Activated CD4-positive, alpha-beta T cell treated with anti-CD3 and anti-CD28 coated beads, Interleukin-2, amount 50 U/mL, for 4 hours (primary cell): Measurements from ENCODE around the gene CWC22.
"Not testable (repeated sequence)": the region's sequence is repeated elsewhere in the genome, so short reads cannot be mapped to it uniquely, and the experiment has no call there.

Experiments used
- DNase-seq, 2 experiments: peaks; one replicate each; pipeline ENCODE4 v3.0.0-alpha.2; 2020

The CWC22 gene

DNA sequence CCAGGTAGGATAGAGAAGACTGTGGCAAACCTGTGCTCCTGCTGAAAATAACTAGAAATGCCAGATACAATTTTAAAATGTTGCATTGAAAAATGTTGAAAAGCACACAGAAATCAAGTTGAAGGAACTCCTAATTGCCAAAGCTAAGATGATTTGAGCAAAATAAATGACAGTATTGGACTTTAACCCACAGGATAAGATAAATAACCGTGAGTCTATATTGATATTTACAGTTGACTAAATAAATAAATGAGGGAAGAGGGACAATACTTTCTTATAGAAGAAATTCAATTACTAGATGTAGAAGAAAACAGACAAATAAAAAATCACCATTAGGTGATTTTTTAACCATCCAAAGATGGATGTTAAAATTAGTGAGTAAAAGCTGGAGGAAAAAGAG lies 59.0 kb downstream of the CWC22 start:
- no peak for DNase-seq

DNA sequence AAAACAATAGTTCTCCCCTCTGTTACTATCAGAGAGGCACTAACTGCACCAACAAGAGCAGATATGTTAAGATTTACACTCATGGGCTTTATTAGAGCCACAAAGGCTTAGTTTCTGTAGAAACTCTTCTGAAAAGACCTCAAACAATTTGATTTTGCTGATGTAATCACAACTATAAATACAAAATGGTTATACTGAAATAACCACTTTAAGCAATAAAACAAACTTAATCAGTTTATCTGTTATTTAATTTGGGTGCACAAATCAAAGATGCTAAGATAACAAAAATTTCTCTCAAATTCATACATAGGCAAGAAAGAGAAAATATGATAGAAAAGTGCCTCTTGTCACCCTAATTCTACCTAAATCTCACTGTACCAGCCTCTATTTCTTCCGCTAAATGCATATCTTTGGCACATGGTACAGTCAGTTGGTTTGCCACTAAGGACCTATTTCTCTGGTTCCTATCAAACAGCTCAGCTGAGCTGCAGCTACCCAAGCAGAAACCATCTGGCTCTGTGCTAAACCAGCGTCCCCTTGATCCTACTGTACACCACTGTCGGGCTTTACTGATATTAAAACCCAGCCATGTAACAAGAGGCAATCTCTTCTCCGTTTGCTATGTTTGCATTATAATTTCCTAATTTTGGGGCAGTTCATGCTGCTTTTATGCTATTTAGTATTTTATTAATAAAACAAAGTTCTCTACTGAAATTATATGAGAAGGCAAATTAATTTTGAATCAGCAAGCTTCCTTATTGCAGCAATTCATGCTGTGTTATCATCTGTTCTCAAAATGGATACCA lies 60.1 kb downstream of the CWC22 start:
- no peak for DNase-seq

DNA sequence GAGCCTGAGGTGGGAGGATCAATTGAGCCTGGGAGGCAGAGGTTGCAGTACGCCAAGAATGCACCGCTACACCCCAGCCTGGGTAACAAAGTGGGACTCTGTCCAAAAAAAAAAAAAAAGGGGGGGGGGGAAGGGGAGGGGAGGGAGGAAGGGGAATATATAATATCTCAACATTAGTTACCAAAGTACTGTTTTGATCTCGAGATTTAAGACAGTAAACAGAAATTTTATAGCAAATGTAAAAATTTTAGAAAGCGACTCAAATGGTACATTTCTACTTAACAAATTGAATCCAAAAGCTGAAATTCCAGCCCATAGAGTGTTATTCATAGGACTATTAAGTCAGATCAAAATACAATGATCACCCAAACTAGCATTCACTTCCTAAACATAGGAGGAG lies 60.8 kb downstream of the CWC22 start:
- no peak for DNase-seq

DNA sequence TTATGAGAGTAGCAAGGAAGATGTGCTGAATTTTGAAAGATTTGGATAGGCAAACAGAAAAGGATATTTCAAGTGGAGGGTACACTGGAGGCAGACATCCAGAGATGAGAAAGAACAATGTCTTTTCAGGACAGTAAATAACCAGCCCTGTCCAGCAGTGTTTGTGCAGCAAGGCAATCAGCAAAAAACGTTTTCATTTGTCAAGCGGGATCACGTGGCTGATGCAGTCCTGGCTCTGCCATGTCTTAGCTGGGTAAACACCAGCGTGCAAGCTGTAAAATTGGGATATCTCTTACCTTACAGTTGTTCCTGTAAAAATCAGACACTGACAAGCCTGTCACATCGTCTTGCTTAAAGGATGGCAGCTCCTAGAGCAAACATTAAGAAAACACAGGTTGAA lies 67.8 kb downstream of the CWC22 start:
- DNase-seq, result no peak

DNA sequence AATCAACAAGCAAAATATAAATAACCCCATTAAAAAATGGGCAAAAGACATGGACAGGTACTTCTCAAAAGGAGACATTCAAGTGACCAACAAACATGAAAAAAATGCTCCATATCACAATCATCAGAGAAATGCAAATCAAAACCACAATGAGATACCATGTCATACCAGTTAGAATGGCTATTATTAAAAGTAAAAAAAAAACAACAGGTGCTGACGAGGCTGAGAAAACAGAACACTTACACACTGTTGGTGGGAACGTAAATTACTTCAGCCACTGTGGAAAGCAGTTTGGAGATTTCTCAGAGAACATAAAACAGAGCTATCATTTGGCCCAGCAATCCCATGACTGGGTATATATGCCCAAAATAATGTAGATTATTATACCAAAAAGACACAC lies 69.1 kb downstream of the CWC22 start:
- no peak for DNase-seq

DNA sequence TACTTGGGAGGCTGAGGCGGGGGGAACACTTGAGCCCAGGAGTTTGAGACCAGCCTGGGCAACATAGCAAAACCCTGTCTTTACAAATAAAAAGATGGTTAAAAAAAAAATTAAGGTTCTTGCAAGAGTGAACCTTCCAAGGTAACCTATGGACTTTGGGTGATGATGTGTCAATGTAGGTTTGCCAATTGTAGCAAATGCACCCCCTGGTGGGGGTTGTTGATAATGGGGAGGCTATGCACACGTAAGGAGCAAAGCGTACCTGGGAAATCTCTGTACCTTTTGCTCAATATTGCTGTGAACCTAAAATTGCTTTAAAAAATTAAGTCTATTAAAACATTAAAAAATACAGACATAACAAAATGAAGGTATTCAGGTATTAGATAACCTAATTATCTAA lies 70.4 kb downstream of the CWC22 start:
- DNase-seq, result no peak

DNA sequence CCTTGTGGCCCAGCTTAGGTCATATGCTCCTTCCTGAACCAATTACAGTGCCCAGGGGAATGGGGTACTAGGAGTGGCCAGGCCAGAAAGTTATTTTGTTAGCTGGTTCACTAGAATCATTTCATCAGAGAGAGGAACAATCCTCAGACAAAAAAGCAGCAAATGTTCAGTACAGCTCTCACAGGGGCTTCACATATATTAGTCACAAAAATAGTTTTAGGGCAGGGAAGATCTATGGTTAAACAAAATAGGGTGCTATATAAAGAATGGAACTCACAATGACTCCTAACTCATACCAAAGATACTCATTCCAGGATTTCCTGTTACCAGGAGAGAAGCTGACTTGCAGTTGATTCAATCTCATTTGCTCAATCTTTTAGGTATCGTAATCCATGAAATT lies 71.0 kb downstream of the CWC22 start:
- DNase-seq, result no peak

DNA sequence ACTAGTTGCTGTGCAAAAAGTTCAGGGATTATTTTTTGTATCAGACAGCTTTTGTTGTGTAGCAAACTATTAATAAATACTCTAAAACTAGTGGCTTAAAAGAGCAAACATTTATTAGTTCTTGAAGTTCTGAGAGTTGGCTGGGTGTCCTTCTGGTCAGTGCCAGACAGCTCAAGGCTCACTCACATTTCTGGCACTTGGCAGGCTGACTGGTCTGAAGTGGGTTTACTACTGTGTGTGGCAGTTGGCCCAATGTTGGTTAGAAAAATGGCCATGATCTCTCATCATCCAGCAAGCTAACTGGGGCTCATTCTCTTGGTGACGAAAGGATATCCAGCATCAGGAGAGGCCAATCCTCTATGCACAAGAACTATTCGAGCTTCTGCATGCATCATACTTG lies 74.3 kb downstream of the CWC22 start:
- no peak for DNase-seq

DNA sequence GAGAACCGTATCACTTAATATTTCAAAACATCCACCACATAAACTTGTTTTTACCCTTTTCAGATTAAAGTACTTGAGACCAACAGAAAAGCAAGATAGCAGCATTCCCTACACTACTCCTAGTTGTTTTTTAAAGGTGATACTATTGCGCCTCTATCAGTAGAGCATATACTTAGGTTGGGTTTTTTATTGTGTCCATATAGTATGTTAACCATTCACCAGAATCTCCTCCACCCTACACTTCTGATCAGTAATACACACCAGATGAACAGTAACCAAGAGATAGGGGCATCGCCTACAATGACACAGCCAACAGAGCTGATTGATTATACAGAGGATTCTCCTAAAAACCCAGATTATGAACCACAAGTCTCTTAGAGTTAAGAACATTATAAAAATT lies 75.6 kb downstream of the CWC22 start:
- DNase-seq, result no peak

DNA sequence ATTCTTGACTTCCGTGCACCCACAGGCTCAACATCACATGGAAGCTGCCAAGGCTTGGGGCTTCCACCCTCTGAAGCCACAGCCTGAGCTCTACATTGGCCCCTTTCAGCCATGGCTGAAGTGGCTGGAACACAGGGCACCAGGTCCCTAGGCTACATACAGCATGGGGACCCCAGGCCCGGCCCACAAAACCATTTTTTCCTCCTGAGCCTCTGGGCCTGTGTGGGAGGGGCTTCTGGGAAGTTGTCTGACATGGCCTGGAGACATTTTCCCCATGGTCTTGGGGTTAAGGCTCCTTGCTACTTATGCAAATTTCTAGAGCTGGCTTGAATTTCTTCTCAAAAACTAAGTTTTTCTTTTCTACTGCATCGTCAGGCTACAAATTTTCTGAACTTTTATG lies 77.1 kb downstream of the CWC22 start:
- DNase-seq, result not testable (repeated sequence)

DNA sequence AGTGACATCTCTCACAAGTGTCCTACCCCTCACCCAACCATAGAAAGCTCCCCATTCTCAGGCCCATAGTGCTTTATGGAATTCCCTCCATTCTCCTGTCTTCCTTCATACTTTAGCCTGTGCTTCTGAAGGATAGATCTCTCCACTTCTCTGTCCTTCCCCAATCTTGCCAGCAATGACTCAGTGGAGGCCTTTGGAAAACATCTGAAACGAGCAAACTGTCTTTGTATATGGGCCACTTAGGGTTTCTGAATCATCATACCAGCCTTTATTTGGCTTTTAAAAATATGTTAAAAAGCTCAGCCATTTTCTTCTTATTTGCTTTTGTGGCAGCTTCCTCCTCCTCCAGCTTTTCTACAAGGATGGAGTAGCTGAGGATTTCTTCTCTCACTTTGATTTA lies 80.1 kb downstream of the CWC22 start:
- no peak for DNase-seq

DNA sequence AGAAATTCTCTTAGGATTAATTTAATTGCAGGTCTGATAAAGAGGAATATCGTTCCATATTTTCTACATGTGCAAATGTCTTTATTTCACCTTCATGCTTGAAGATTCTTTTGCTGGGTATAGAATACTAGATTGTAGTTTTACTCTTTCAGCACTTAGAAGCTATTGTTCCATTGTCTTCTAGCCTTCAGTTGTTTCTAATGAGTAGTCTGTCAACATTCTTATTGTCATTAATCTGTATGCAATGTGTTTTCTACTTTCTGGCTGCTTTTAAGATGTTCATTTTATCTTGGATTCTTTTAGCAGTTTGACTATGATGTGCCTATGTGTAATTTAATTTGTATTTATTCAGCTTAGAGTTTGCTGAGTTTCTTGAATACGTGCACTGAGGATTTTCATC lies 81.4 kb downstream of the CWC22 start:
- no peak for DNase-seq

DNA sequence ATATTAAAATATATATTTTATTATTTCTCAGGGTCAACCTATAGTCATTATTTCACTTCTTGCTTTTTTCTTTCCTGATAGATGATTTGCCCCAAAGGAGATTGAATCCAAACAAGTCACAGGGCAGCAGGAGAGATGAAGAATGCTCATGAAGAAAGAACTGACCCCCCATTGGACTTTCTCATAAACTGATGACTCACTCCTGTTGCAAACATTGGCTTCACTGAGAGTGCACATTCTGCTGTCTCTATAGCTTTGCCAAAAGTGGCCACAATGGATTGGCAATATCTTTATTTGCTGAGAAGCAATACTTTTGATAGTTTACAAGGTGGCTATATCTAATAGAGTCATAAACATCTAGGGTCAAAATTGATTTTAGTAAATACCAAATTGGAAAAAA lies 89.8 kb downstream of the CWC22 start:
- no peak for DNase-seq

DNA sequence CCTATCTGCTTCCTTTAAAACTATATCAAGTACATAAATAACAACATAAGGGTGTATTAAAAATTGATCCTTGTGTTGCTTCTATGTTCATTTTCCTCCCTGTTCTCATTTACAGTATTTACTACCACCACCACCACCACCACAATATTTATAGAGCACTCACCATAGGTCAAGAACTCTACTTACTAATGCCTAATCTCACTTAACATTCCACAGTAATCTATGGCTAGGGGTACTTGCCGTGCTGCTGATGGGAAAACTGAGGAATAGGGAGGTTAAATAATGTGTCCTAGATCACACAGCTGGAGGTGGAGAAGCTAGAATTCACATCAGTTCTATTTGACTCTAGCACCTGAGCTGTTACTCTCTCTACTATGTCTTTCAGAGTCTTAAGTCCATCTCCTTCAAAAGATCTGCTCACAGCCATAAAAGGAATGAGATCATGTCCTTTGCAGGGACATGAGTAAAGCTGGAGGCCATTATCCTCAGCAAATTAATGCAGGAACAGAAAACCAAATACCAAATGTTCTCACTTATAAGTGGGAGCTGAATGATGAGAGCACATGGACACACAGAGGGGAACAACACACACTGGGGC lies 91.6 kb downstream of the CWC22 start:
- DNase-seq, result no peak

DNA sequence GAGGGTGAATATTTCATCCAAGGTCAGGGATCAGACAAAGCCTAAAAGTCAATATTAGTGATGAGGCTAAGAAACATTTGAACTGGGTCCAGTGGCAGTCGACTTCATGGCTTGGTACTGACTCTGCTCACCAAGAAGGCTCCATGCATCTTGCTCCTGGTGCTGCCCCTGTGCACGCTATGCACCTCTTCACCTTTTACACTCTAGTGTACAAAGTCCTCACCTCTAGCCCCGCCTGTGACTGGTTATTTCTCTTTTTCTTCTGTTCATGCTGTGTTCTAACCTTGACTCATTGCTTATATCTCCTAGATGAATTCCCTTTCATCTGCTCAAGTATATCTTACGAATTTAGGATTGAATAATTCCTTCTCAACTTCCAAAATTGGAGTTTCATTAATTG lies 93.3 kb downstream of the CWC22 start:
- no peak for DNase-seq

DNA sequence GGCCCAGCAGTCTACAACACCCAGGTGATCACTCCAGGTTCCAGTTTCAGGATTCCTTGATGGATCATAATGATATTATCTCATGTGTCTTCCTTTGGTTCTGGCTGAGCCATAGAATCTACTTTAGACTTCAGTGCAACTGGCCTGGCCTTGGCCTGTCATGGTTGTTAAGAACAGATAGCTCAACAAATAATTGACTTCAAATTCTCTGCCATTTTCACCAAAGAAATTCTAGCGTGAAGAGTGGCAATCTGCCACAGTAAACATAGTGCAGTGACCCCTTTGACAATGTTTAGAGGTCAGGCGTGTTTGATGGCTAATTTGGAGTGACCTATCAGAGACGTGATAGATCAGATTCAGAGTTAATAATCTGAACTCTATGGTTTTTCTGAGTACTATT lies 95.5 kb downstream of the CWC22 start:
- DNase-seq, result no peak

DNA sequence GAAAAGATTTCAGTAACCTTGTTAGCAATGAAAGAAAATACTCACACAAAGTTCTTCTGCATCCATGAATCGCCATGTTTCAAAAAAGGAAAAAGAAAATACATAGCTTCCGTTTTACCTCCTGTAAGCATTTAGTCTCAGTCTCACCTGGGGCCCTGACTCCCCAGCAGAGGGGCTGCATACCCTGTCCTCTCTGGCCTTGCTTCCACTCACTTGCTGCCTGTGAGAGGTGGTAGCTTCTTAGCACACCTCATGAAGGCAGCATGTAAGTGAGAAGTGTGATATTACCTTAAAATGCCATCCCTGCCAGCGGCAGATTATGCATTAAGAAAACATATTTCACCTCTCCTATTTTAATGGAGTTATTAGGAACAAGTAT lies 96.4 kb downstream of the CWC22 start:
- no peak for DNase-seq

DNA sequence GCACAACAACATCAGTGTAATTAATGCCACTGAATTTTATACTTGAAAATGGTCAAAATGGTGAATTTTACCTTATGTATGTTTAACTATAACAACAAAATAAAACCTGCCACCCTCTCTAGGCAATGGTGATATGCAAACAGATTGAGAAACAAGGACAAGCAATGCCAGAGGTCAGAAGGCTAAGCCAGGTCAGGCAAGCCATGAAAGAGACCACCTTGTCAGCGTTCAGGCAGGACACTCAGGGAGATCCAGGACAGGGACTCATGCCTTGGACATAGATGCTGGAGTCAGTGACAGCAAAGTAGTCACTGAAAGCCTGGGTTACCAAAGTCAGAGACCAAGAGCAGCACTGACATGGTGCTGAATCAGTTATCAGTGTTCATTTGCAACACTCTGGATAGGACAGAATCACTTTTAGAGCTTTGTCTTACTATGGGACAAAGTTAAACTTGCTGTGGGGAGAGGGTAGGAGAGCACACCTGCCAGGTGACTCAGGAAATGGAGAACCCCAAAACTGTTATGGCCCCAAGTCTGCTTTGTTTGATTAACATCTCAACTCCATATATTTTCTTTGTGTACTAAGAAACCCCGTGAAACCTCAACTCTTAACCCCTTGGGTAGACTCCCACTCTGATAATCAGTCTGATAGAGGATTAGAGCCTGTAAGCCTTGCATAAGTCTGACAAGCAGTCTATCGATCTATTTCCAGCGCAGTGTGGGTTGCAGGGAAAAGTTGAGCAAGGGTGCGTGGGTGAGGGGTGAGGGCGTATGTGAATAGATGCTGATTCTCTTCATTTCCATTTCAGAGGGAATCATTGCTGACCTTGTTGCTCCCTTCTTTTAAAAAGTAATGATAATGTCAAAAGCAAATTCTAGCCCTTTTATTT lies 97.0 kb downstream of the CWC22 start:
- no peak for DNase-seq

DNA sequence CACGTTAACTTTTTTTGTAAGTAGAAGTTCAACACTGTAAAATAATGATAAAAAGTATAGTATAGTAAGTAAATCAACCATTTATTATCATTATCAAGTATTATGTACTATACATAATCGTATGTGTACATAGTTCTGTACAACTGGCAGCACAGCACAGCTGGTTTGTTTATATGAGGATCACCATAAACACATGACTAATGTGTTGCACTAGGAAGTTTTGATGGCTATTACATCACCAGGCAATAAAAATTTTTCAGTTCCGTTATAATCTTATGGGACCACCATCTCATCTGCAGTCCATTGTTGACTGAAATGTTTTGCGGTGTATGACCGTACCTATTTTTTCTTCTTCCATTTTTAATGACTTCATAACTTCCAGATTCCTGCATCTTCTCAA lies 106.4 kb downstream of the CWC22 start:
- DNase-seq, result no peak

DNA sequence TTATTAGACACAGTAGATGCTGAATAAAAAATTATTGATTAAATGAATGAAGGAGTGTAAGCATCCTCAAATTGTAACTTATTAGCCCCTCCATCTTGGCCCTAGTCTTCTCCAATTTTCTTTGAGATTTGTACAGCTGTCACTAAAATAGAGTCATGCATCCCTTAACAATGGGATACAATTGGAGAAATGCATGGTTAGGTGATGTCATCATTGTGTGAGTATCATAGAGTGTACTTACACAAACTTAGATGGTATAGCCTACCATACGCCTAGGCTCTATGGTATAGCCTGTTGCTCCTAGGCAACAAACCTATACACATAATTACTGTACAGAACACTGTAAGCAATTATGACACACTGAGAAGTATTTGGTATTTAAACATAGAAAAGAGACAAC lies 107.4 kb downstream of the CWC22 start:
- no peak for DNase-seq

DNA sequence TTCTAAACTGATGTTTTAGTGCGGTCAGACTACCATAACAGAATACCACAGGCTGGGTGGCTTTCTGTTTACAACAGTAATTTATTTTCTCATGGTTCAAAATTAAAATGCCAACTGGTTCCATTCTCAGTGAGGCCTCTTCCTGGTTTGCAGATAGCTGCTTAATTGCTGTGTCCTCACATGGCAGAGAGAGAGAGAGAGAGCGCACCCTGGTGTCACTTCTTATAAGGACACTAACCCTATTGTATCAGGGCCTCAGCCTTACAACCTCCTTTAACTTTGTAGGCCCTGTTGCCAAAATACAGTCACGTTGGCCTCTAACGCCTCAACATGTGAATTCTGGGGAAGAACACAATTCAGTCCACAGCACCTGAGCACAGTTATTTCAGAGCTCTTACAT lies 108.2 kb downstream of the CWC22 start:
- DNase-seq, result no peak
